ENCODE measurements around the gene MAP3K20. TPM values are rescaled to one million over a fixed set of nuclear protein-coding genes. Genes with fewer than 3 reads are reported as not detected.

The MAP3K20 gene
- total and polyA plus RNA-seq, 2 of the 4 experiments (the other 2 are of a cell fraction) = 27.5 to 84.4 TPM

- no peak overlapping the region for H2AK5ac ChIP-seq (ENCODE audit: low read depth, low read length)
- H3K9me1 ChIP-seq (ENCODE audit: insufficient read depth, low read length) = no peaks in the 10 kb centered on the region
- no peak overlapping the region for H3K9ac ChIP-seq (ENCODE audit: low read depth, low read length)
- no peak overlapping the region; the same call in 1 of the 2 replicates for H3K23ac ChIP-seq (ENCODE audit: low read depth, low read length)
- intact Hi-C loops (cut with micrococcal nuclease) (no loop called here), dilution Hi-C loops (cut with HindIII; ENCODE audit: low sequenced_read_pairs, unreplicated experiment) (no loop called here), in situ Hi-C loops (cut with MboI; ENCODE audit: low sequenced_read_pairs) (no loop called here)
- peak overlapping the region; percentile 69 for H2BK120ac ChIP-seq (ENCODE audit: low read depth, low read length)
- 0 out of 3 replicates have a peak overlapping the region, but pooled peaks have one; percentile 37 for H2BK15ac ChIP-seq (ENCODE audit: low read depth, low read length)
- POLR2A ChIA-PET (ENCODE audit: unreplicated experiment) = no interaction called here
- H3K4me1 ChIP-seq (ENCODE audit: control insufficient read depth, insufficient read depth, low read length) = peaks cover 6% of the 10 kb centered on the region
- WGBS, 2 experiments (ENCODE audit: extremely low coverage in 2 of 2, insufficient read length in 1 of 2) = no CpG with 5 or more reads among the region's 4 CpGs
- no peak overlapping the region for H2AFZ ChIP-seq (replicated peaks; ENCODE audit: low read length, poor library complexity)
- H3K4me3 ChIP-seq (ENCODE audit: insufficient read depth, low read depth, low read length) = no peak overlapping the region
- no peak overlapping the region for H3K4me2 ChIP-seq (ENCODE audit: low read depth, low read length)
- DNase-seq = peak; percentile 66
- no peaks in the 10 kb centered on the region for H3K79me1 ChIP-seq (ENCODE audit: low read depth in 1 of 2, low read length in 2 of 2)
- no peak overlapping the region for H2AK9ac ChIP-seq (replicated peaks; ENCODE audit: low read depth, low read length, poor library complexity)
- H4K91ac ChIP-seq (ENCODE audit: insufficient read depth, low read depth, low read length) = no peak overlapping the region
- BruUV-seq (replicated peaks) = no TSS peak
- peak overlapping the region; percentile 27; the same call in 1 of the 2 replicates for H2BK20ac ChIP-seq (ENCODE audit: low read depth, low read length)
- CTCF ChIA-PET = interaction anchor here (0.6 to 0.9 kb wide), 2 partner anchors 14 to 146 kb away, joined by 3 read pairs; no protein-coding TSS in a partner anchor
- H4K5ac ChIP-seq (ENCODE audit: low read depth, low read length) = peak overlapping the region; percentile 86
- peak overlapping the region; percentile 56; the same call in 1 of the 2 replicates for H3K14ac ChIP-seq (replicated peaks; ENCODE audit: low read depth, low read length)
- peak overlapping the region; percentile 97 for H3K18ac ChIP-seq (ENCODE audit: low read depth, low read length)
- H3K27ac ChIP-seq (ENCODE audit: insufficient read depth, low read length) = peak overlapping the region; percentile 24; the same call in 1 of the 2 replicates
- TF ChIP-seq RFX5 (IDR thresholded peaks at IDR 0.05; ENCODE audit: low read depth, low read length) (0 out of 2 replicates have a peak, but pooled peaks have one; percentile 17), NFE2L2 (IDR thresholded peaks at IDR 0.05; ENCODE audit: low read depth, low read length) (no peak)
- 0 out of 4 replicates have a peak overlapping the region, but pooled peaks of 1 of the 2 experiments have one; percentile 34 for H4K8ac ChIP-seq (ENCODE audit: low read depth in 2 of 2, low read length in 2 of 2)
- ATAC-seq (ENCODE audit: low read depth) = peak; percentile 84
- H2BK5ac ChIP-seq (ENCODE audit: low read depth, low read length, poor library complexity, severe bottlenecking) = peak overlapping the region; percentile 87
- no peaks in the 10 kb centered on the region for H3K36me3 ChIP-seq (ENCODE audit: control insufficient read depth, insufficient read depth, low read length)
- no peak overlapping the region for H3K56ac ChIP-seq (ENCODE audit: extremely low read depth, insufficient read depth, low read length)
- peak overlapping the region; percentile 55; the same call in 1 of the 2 replicates for H3K4ac ChIP-seq (ENCODE audit: low read depth, low read length)
- no peaks in the 10 kb centered on the region for H3K9me3 ChIP-seq (ENCODE audit: control insufficient read depth, insufficient read depth, low read length)
- H4K20me1 ChIP-seq (ENCODE audit: insufficient read depth, low read length) = no peaks in the 10 kb centered on the region
- no peaks in the 10 kb centered on the region for H3K27me3 ChIP-seq (ENCODE audit: control insufficient read depth, insufficient read depth, low read length)
These were observed 11.4 kb upstream of the MAP3K20 start for GRCh38 chr2:173064151-173064805.
